Common myeloid progenitor, CD34-positive (primary cell): ENCODE data around the gene NR4A3.
A peak's percentile ranks its signal among the peaks of the same experiment; 100 is the strongest.

Experiments
- CTCF ChIA-PET: fragments of 350-600 bp; sonication (Branson Sonifier 250); formaldehyde crosslinking; loops from one replicate; lab custom pipeline; 2021; ENCODE audit warnings: antibody characterized with exemption; lab: Charles Lee
- POLR2A ChIA-PET: fragments of 350-600 bp; sonication (Branson Sonifier 250); formaldehyde crosslinking; loops from one replicate; lab custom pipeline; 2021; ENCODE audit warnings: antibody characterized with exemption; lab: Charles Lee
- DNase-seq, 3 donors: peaks; one replicate each; pipeline versions ENCODE4 v3.0.0 to v3.0.0-alpha.2; 2013
- H3K27ac ChIP-seq, 2 experiments: 1 replicate in 1 of 2; 2 replicates in 1 of 2; pipeline ENCODE4 v1.7.0; 2013; ENCODE audit warnings: inconsistent platforms in 2 of 2, low read length in 2 of 2, mild to moderate bottlenecking in 2 of 2, low read depth in 1 of 2, moderate library complexity in 1 of 2; ENCODE audit not compliant: severe bottlenecking in 2 of 2, insufficient read depth in 1 of 2, poor library complexity in 1 of 2
- H3K27me3 ChIP-seq, 5 experiments: replicated peaks in 2 of 5; 1 replicate in 3 of 5; 2 replicates in 2 of 5; pipeline versions ENCODE4 v1.6.1 to v1.7.0; 2013; ENCODE audit warnings: low read length in 4 of 5, mild to moderate bottlenecking in 2 of 5, moderate library complexity in 2 of 5, inconsistent platforms in 1 of 5; ENCODE audit not compliant: insufficient read depth in 5 of 5, control insufficient read depth in 4 of 5
- H3K36me3 ChIP-seq, 4 experiments: 1 replicate in 2 of 4; 2 replicates in 2 of 4; pipeline versions ENCODE4 v1.6.1 to v1.7.0; 2013; ENCODE audit warnings: low read length in 3 of 4, control low read depth in 1 of 4, mild to moderate bottlenecking in 1 of 4; ENCODE audit not compliant: control insufficient read depth in 4 of 4, insufficient read depth in 4 of 4
- H3K4me1 ChIP-seq, 4 experiments: 1 replicate in 3 of 4; 2 replicates in 1 of 4; pipeline versions ENCODE4 v1.6.1 to v1.7.1; 2013; ENCODE audit warnings: low read length in 3 of 4, mild to moderate bottlenecking in 3 of 4, control low read depth in 1 of 4, inconsistent platforms in 1 of 4, moderate library complexity in 1 of 4; ENCODE audit not compliant: control insufficient read depth in 4 of 4, insufficient read depth in 4 of 4; ENCODE audit errors: control extremely low read depth in 1 of 4
- H3K4me3 ChIP-seq, 7 experiments: 1 replicate in 4 of 7; 2 replicates in 3 of 7; pipeline versions ENCODE4 v1.5.1 to v1.7.0; 2013; ENCODE audit warnings: mild to moderate bottlenecking in 7 of 7, low read length in 6 of 7, moderate library complexity in 6 of 7, inconsistent platforms in 2 of 7, low read depth in 2 of 7, control low read depth in 1 of 7; ENCODE audit not compliant: insufficient read depth in 4 of 7, control insufficient read depth in 1 of 7; ENCODE audit errors: extremely low read depth in 1 of 7
- H3K9me3 ChIP-seq, 5 experiments: 1 replicate in 4 of 5; 2 replicates in 1 of 5; pipeline versions ENCODE4 v1.6.1 to v1.7.1; 2013; ENCODE audit warnings: low read length in 4 of 5, mild to moderate bottlenecking in 2 of 5, inconsistent platforms in 1 of 5, low read depth in 1 of 5, moderate library complexity in 1 of 5; ENCODE audit not compliant: control insufficient read depth in 4 of 5, insufficient read depth in 2 of 5; ENCODE audit errors: control extremely low read depth in 1 of 5
- WGBS: methylation state at CpG from one replicate; pipeline ENCODE4 v1.1.5; 2013; ENCODE audit not compliant: insufficient coverage; 5-methylcytosine and 5-hydroxymethylcytosine counted together

NR4A3 gene

GRCh38 chr9:99868845-99869244 is 47.2 kb downstream of the NR4A3 start:
- no peak for DNase-seq
- Histone ChIP-seq H3K4me3 (no peak overlapping the region), H3K36me3 (no peaks in the 10 kb centered on the region), H3K9me3 (no peaks in the 10 kb centered on the region), H3K27me3 (no peaks in the 10 kb centered on the region), H3K27ac (no peak overlapping the region), H3K4me1 (peaks cover 0 to 8% (median under 1%) of the 10 kb centered on the region in 4 experiments)
- POLR2A ChIA-PET: no interaction called here
- 100% methylated on average over 1 of the region's 2 CpGs for WGBS
- CTCF ChIA-PET: no interaction called here

- POLR2A ChIA-PET: interaction anchor here (0.6 kb wide), 1 partner anchor 798 kb away, joined by 3 read pairs; no protein-coding TSS in a partner anchor
- DNase-seq: no peak
- Histone ChIP-seq H3K9me3 (no peaks in the 10 kb centered on the region), H3K4me3 (no peak overlapping the region), H3K36me3 (no peaks in the 10 kb centered on the region), H3K27ac (no peak overlapping the region), H3K4me1 (peaks cover 0 to 8% (median under 1%) of the 10 kb centered on the region in 4 experiments), H3K27me3 (no peaks in the 10 kb centered on the region)
- CTCF ChIA-PET: interaction anchor here (0.6 to 1.0 kb wide), 2 partner anchors 28 to 1944 kb away, joined by 3 to 4 read pairs; no protein-coding TSS in a partner anchor
- WGBS: 98% methylated on average over 5 of the region's 5 CpGs
These were observed 48.4 kb downstream of the NR4A3 start for GRCh38 chr9:99870126-99870525.

GRCh38 chr9:99873531-99873930 is 51.8 kb downstream of the NR4A3 start:
- no peak for DNase-seq
- no peaks in the 10 kb centered on the region for H3K27me3 ChIP-seq
- CTCF ChIA-PET: no interaction called here
- POLR2A ChIA-PET: no interaction called here
- 96% methylated on average over 3 of the region's 3 CpGs for WGBS
- H3K4me1 ChIP-seq: no peaks in the 10 kb centered on the region
- no peak overlapping the region for H3K27ac ChIP-seq
- peaks cover 0 to 9% (median 2%) of the 10 kb centered on the region in 5 experiments for H3K9me3 ChIP-seq
- no peak overlapping the region for H3K4me3 ChIP-seq
- no peaks in the 10 kb centered on the region for H3K36me3 ChIP-seq

- DNase-seq: no peak
- no peaks in the 10 kb centered on the region for H3K4me1 ChIP-seq
- no peak overlapping the region for H3K27ac ChIP-seq
- 100% methylated on average over 1 of the region's 4 CpGs for WGBS
- H3K36me3 ChIP-seq: no peaks in the 10 kb centered on the region
- H3K27me3 ChIP-seq: no peaks in the 10 kb centered on the region
- no peak overlapping the region for H3K4me3 ChIP-seq
- H3K9me3 ChIP-seq: peaks cover 0 to 9% (median 2%) of the 10 kb centered on the region in 5 experiments
- CTCF ChIA-PET: no interaction called here
- POLR2A ChIA-PET: no interaction called here
These were observed 52.4 kb downstream of the NR4A3 start for GRCh38 chr9:99873943-99874584.

- H3K4me1 ChIP-seq: no peaks in the 10 kb centered on the region
- POLR2A ChIA-PET: no interaction called here
- H3K36me3 ChIP-seq: no peaks in the 10 kb centered on the region
- CTCF ChIA-PET: interaction anchor here (1.0 to 1.2 kb wide), 2 partner anchors 19 to 34 kb away, joined by 3 to 5 read pairs; no protein-coding TSS in a partner anchor
- H3K9me3 ChIP-seq: peaks cover 0 to 9% (median 2%) of the 10 kb centered on the region in 5 experiments
- WGBS: no CpG with 5 or more reads among the region's 2 CpGs
- no peak overlapping the region for H3K4me3 ChIP-seq
- H3K27ac ChIP-seq: no peak overlapping the region
- peak in 1 of 3 donors; percentile 22 for DNase-seq
- no peaks in the 10 kb centered on the region for H3K27me3 ChIP-seq
These were observed 54.5 kb downstream of the NR4A3 start for GRCh38 chr9:99876190-99876589.

- no peaks in the 10 kb centered on the region for H3K4me1 ChIP-seq
- no peak for DNase-seq
- ChIA-PET CTCF (no interaction called here), POLR2A (no interaction called here)
- H3K27ac ChIP-seq: no peak overlapping the region
- no peak overlapping the region for H3K4me3 ChIP-seq
- 86% methylated on average over 1 of the region's 2 CpGs for WGBS
- H3K27me3 ChIP-seq: no peaks in the 10 kb centered on the region
- H3K9me3 ChIP-seq: peaks cover 0 to 9% (median 2%) of the 10 kb centered on the region in 5 experiments
- no peaks in the 10 kb centered on the region for H3K36me3 ChIP-seq
These were observed 57.0 kb downstream of the NR4A3 start for GRCh38 chr9:99878651-99879050.

- DNase-seq: no peak
- Histone ChIP-seq H3K9me3 (no peaks in the 10 kb centered on the region), H3K4me3 (no peak overlapping the region), H3K36me3 (no peaks in the 10 kb centered on the region), H3K27ac (no peak overlapping the region), H3K27me3 (no peaks in the 10 kb centered on the region), H3K4me1 (peaks cover 0 to 11% (median 6%) of the 10 kb centered on the region in 4 experiments)
- ChIA-PET CTCF (no interaction called here), POLR2A (no interaction called here)
These were observed 60.1 kb downstream of the NR4A3 start for GRCh38 chr9:99881769-99882168.
